ENCODE measurements around the gene MED23. TPM values are rescaled to one million over a fixed set of nuclear protein-coding genes. Genes with fewer than 3 reads are reported as not detected.

MED23 gene
- total RNA-seq, 1 donor from 2014 or later: 10.8 TPM

GRCh38 chr6:131561925-131562707 lies 65.9 kb downstream of the MED23 start:
- no peak overlapping the region for H3K4me3 ChIP-seq
- TF ChIP-seq, protein P1, sequence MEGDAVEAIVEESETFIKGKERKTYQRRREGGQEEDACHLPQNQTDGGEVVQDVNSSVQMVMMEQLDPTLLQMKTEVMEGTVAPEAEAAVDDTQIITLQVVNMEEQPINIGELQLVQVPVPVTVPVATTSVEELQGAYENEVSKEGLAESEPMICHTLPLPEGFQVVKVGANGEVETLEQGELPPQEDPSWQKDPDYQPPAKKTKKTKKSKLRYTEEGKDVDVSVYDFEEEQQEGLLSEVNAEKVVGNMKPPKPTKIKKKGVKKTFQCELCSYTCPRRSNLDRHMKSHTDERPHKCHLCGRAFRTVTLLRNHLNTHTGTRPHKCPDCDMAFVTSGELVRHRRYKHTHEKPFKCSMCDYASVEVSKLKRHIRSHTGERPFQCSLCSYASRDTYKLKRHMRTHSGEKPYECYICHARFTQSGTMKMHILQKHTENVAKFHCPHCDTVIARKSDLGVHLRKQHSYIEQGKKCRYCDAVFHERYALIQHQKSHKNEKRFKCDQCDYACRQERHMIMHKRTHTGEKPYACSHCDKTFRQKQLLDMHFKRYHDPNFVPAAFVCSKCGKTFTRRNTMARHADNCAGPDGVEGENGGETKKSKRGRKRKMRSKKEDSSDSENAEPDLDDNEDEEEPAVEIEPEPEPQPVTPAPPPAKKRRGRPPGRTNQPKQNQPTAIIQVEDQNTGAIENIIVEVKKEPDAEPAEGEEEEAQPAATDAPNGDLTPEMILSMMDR (IDR thresholded peaks at IDR 0.05; ENCODE audit: borderline replicate concordance): no peak
- no peak overlapping the region for H3K27ac ChIP-seq (replicated peaks)
- H3K27me3 ChIP-seq (ENCODE audit: low read depth): no peaks in the 10 kb centered on the region
- no peaks in the 10 kb centered on the region for H3K4me1 ChIP-seq
- H3K9me3 ChIP-seq (replicated peaks): no peaks in the 10 kb centered on the region
- H3K36me3 ChIP-seq: no peaks in the 10 kb centered on the region
- DNase-seq: no peak
- intact Hi-C loops (cut with micrococcal nuclease): no loop called here

GRCh38 chr6:131558922-131559321 lies 69.1 kb downstream of the MED23 start:
- Histone ChIP-seq H3K4me1 (no peaks in the 10 kb centered on the region), H3K4me3 (no peak overlapping the region), H3K9me3 (replicated peaks) (no peaks in the 10 kb centered on the region), H3K36me3 (no peaks in the 10 kb centered on the region), H3K27me3 (ENCODE audit: low read depth) (no peaks in the 10 kb centered on the region), H3K27ac (replicated peaks) (no peak overlapping the region)
- TF ChIP-seq, protein P1 (IDR thresholded peaks at IDR 0.05; ENCODE audit: borderline replicate concordance): no peak
- intact Hi-C loops (cut with micrococcal nuclease): no loop called here
- no peak for DNase-seq

- Histone ChIP-seq H3K4me1 (no peaks in the 10 kb centered on the region), H3K27ac (replicated peaks) (no peak overlapping the region), H3K9me3 (replicated peaks) (no peaks in the 10 kb centered on the region), H3K27me3 (ENCODE audit: low read depth) (no peaks in the 10 kb centered on the region), H3K4me3 (no peak overlapping the region), H3K36me3 (no peaks in the 10 kb centered on the region)
- intact Hi-C loops (cut with micrococcal nuclease): no loop called here
- no peak for DNase-seq
- TF ChIP-seq, protein P1 (IDR thresholded peaks at IDR 0.05; ENCODE audit: borderline replicate concordance): no peak
These were observed 72.0 kb downstream of the MED23 start for GRCh38 chr6:131555992-131556391.

GRCh38 chr6:131552572-131552971 lies 75.5 kb downstream of the MED23 start:
- Histone ChIP-seq H3K9me3 (replicated peaks) (no peaks in the 10 kb centered on the region), H3K4me1 (no peaks in the 10 kb centered on the region), H3K4me3 (no peak overlapping the region), H3K27ac (replicated peaks) (no peak overlapping the region), H3K36me3 (no peaks in the 10 kb centered on the region), H3K27me3 (ENCODE audit: low read depth) (no peaks in the 10 kb centered on the region)
- intact Hi-C loops (cut with micrococcal nuclease): no loop called here
- no peak for DNase-seq
- TF ChIP-seq, protein P1 (IDR thresholded peaks at IDR 0.05; ENCODE audit: borderline replicate concordance): no peak

GRCh38 chr6:131551902-131552301 lies 76.1 kb downstream of the MED23 start:
- H3K4me3 ChIP-seq: no peak overlapping the region
- DNase-seq: no peak
- intact Hi-C loops (cut with micrococcal nuclease): no loop called here
- H3K27me3 ChIP-seq (ENCODE audit: low read depth): no peaks in the 10 kb centered on the region
- H3K4me1 ChIP-seq: no peaks in the 10 kb centered on the region
- H3K36me3 ChIP-seq: no peaks in the 10 kb centered on the region
- H3K9me3 ChIP-seq (replicated peaks): no peaks in the 10 kb centered on the region
- H3K27ac ChIP-seq (replicated peaks): no peak overlapping the region
- TF ChIP-seq, protein P1 (IDR thresholded peaks at IDR 0.05; ENCODE audit: borderline replicate concordance): no peak
